Body of pancreas (tissue), 4 donors: ENCODE data around the gene TPPP. TPM values are rescaled to one million over a fixed set of nuclear protein-coding genes. Genes with fewer than 3 reads are reported as not detected.
A peak's percentile ranks its signal among the peaks of the same experiment; 100 is the strongest.
"Not testable (repeated sequence)": the region's sequence is repeated elsewhere in the genome, so short reads cannot be mapped to it uniquely, and the experiment has no call there.

Experiments used
- ATAC-seq: fragments of 150-250 bp; one replicate; pipeline ENCODE4 v1.9.1; 2016
- DNase-seq, 4 donors: peaks; one replicate each; pipeline ENCODE4 v3.0.0-alpha.2; 2019
- H3K27ac ChIP-seq, 4 donors: fragments of 200-600 bp; sonication (generic); 1 replicate in 3 of 4; 2 replicates in 1 of 4; pipeline versions ENCODE4 v1.5.1 to v1.6.1; 2016 to 2019; ENCODE audit warnings: mild to moderate bottlenecking in 1 of 4, mixed read lengths in 1 of 4, moderate library complexity in 1 of 4
- H3K27me3 ChIP-seq, 2 donors: fragments of 200-600 bp; sonication (generic); one replicate each; pipeline ENCODE4 v1.6.0; 2016; ENCODE audit warnings: mild to moderate bottlenecking in 1 of 2
- H3K36me3 ChIP-seq, 2 donors: fragments of 200-600 bp; sonication (generic); replicated peaks in 1 of 2; 2 replicates each; pipeline ENCODE4 v1.5.1; 2016; ENCODE audit warnings: low read depth in 2 of 2; ENCODE audit not compliant: insufficient read depth in 1 of 2
- H3K4me1 ChIP-seq: fragments of 200-600 bp; sonication (generic); one replicate; pipeline ENCODE4 v1.6.0; 2016
- H3K4me3 ChIP-seq, 2 donors: fragments of 200-600 bp; sonication (generic); 1 replicate in 1 of 2; 2 replicates in 1 of 2; pipeline ENCODE4 v1.5.1; 2016 to 2019
- H3K9me3 ChIP-seq, 3 donors: fragments of 200-600 bp; sonication (generic); 1 replicate in 2 of 3; 2 replicates in 1 of 3; pipeline ENCODE4 v1.5.1; 2016
- POLR2A ChIP-seq, 3 donors: fragments of 450-650 bp; IDR thresholded peaks; one replicate each; pipeline ENCODE4 v1.6.1; 2016; ENCODE audit warnings: antibody characterized with exemption in 3 of 3, mild to moderate bottlenecking in 2 of 3
- WGBS, 2 donors: methylation state at CpG; one replicate each; pipeline ENCODE4 v1.1.5; 2017; 5-methylcytosine and 5-hydroxymethylcytosine counted together
- intact Hi-C: fragments of 100-400 bp; cut with DNase I; formaldehyde crosslinking; loops from one replicate; pipeline ENCODE4 v1.15.1; 2023
- total RNA-seq, 2 donors: library from RNA; depleted of rRNA; stranded (reverse); fragments of >200 nt; gene quantifications; one replicate each; pipeline ENCODE4 v1.1.0, GENCODE V29; 2016
- TF ChIP-seq, protein P1 (sequence below), 7 experiments: fragments of 450-650 bp in 4 of 7; fragments of 200-600 bp in 3 of 7; sonication (generic) in 3 of 7; IDR thresholded peaks; one replicate each; pipeline ENCODE4 v1.5.1; 2016 to 2019; ENCODE audit warnings: antibody characterized with exemption in 7 of 7

Gene TPPP
- total RNA-seq, 2 donors from 2014 or later = 2.6 to 5.2 TPM

DNA sequence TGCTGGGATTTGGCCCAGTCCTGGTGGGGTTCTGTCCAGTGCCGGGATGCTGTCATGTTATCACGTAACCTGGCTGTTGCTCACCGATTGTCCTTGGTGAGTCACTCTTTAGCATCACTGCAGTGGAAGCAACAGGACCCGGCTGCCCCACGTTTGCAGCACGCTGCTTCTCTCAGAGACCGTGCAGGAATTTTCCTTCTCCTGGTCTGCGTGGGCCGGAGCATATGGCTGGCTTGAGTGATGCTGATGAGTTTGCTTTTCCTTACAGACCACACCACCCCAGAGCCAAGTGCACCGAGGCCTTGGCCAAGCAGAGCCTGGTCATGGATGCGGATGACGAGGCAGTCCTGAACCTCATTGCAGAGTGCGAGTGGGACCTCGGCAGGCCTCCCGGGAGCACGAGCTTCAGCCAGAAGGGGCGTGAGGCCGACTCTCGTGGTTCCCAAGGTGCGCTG, 59.6 kb downstream of the TPPP start:
- 84 to 96% methylated on average over 11 to 20 of the region's 20 CpGs for WGBS, 2 donors
- no peak for TF ChIP-seq POLR2A (IDR thresholded peaks at IDR 0.05)
- TF ChIP-seq, protein P1, sequence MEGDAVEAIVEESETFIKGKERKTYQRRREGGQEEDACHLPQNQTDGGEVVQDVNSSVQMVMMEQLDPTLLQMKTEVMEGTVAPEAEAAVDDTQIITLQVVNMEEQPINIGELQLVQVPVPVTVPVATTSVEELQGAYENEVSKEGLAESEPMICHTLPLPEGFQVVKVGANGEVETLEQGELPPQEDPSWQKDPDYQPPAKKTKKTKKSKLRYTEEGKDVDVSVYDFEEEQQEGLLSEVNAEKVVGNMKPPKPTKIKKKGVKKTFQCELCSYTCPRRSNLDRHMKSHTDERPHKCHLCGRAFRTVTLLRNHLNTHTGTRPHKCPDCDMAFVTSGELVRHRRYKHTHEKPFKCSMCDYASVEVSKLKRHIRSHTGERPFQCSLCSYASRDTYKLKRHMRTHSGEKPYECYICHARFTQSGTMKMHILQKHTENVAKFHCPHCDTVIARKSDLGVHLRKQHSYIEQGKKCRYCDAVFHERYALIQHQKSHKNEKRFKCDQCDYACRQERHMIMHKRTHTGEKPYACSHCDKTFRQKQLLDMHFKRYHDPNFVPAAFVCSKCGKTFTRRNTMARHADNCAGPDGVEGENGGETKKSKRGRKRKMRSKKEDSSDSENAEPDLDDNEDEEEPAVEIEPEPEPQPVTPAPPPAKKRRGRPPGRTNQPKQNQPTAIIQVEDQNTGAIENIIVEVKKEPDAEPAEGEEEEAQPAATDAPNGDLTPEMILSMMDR (IDR thresholded peaks at IDR 0.05) = no peak
- peaks cover 0 to 11% of the 10 kb centered on the region in 2 donors for H3K36me3 ChIP-seq
- DNase-seq (no peak), ATAC-seq (no peak)
- H3K9me3 ChIP-seq = no peaks in the 10 kb centered on the region
- no peaks in the 10 kb centered on the region for H3K4me1 ChIP-seq
- intact Hi-C loops = no loop called here
- H3K4me3 ChIP-seq = no peak overlapping the region
- H3K27me3 ChIP-seq = no peaks in the 10 kb centered on the region
- H3K27ac ChIP-seq = no peak overlapping the region

GRCh38 chr5:628351-629205, 64.6 kb downstream of the TPPP start:
- H3K36me3 ChIP-seq, H3K27ac ChIP-seq, H3K27me3 ChIP-seq, H3K4me3 ChIP-seq, H3K9me3 ChIP-seq, intact Hi-C loops, ATAC-seq, H3K4me1 ChIP-seq: not testable (repeated sequence)
- WGBS, 2 donors = 71 to 78% methylated on average over 17 to 19 of the region's 21 CpGs
- DNase-seq = peak in 2 of 4 donors; percentile 4 to 8

DNA sequence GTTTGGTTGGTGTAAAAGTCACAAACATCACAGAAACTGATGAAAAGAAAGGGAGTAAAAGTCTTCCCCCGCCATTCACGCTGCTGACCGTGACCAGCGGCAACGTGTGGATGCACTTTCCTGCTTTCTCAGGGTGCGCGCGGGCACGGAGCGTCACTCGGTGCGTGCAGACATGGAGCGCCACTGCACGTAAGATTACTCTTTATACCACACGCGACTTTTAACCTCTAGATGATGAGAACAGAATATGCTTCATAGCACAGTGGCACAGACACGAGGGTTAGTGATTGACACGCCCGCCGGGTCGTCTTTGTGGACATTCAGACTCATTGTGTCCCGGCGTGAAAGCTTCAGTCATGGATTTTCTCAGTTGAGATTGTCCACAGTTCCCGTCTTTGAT, 65.3 kb downstream of the TPPP start:
- Histone ChIP-seq H3K9me3 (no peaks in the 10 kb centered on the region), H3K27me3 (no peaks in the 10 kb centered on the region), H3K4me3 (no peak overlapping the region), H3K36me3 (peaks cover 0 to 2% of the 10 kb centered on the region in 2 donors), H3K27ac (no peak overlapping the region), H3K4me1 (no peaks in the 10 kb centered on the region)
- intact Hi-C loops = no loop called here
- no peak for ATAC-seq
- no peak for TF ChIP-seq POLR2A (IDR thresholded peaks at IDR 0.05)
- TF ChIP-seq, protein P1 (IDR thresholded peaks at IDR 0.05) = no peak
- WGBS, 2 donors = 93 to 94% methylated on average over 24 of the region's 24 CpGs
- DNase-seq = no peak

DNA sequence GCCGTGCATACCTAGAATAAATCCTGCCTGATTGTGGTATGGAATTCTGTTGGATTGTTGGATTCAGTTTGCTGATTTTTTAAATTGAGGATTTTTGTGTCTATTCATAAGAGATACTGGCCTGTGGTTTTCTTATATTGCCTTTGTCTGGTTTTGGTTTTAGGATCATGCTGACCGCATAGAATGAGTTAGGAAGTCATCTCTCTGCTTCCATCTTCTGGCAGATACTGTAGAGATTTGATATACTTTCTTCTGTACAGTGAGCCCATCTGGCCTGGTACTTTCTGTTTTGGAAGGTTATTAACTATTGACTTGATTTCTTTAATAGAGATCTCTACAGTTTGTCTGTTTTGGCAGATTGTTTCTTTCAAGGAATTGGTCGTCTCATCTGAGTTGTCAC, 66.3 kb downstream of the TPPP start:
- DNase-seq (no peak), ATAC-seq (no peak)
- WGBS, 2 donors = 85 to 89% methylated on average over 3 of the region's 3 CpGs
- Histone ChIP-seq H3K27me3 (no peaks in the 10 kb centered on the region), H3K27ac (no peak overlapping the region), H3K4me3 (no peak overlapping the region), H3K4me1 (no peaks in the 10 kb centered on the region), H3K9me3 (no peaks in the 10 kb centered on the region), H3K36me3 (peaks cover 0 to 2% of the 10 kb centered on the region in 2 donors)
- TF ChIP-seq, protein P1 (IDR thresholded peaks at IDR 0.05) = no peak
- TF ChIP-seq POLR2A (IDR thresholded peaks at IDR 0.05) = no peak
- intact Hi-C loops = no loop called here

- intact Hi-C loops = no loop called here
- DNase-seq (peak in 1 of 4 donors; percentile 1), ATAC-seq (no peak)
- H3K9me3 ChIP-seq = no peaks in the 10 kb centered on the region
- H3K4me1 ChIP-seq = no peaks in the 10 kb centered on the region
- no peak overlapping the region for H3K4me3 ChIP-seq
- peaks cover 0 to 2% of the 10 kb centered on the region in 2 donors for H3K36me3 ChIP-seq
- TF ChIP-seq, protein P1 (IDR thresholded peaks at IDR 0.05) = no peak
- TF ChIP-seq POLR2A (IDR thresholded peaks at IDR 0.05) = no peak
- 93% methylated on average over 16 of the region's 16 CpGs for WGBS, 2 donors
- H3K27me3 ChIP-seq = no peaks in the 10 kb centered on the region
- no peak overlapping the region for H3K27ac ChIP-seq
These were observed 67.6 kb downstream of the TPPP start for GRCh38 chr5:625516-625915.
